ENCODE data around the gene STXBP4. TPM values are rescaled to one million over a fixed set of nuclear protein-coding genes. Genes with fewer than 3 reads are reported as not detected.

The STXBP4 gene
- total and polyA plus RNA-seq, 2 experiments from 2014 or later, result 25.0 to 52.1 TPM

DNA sequence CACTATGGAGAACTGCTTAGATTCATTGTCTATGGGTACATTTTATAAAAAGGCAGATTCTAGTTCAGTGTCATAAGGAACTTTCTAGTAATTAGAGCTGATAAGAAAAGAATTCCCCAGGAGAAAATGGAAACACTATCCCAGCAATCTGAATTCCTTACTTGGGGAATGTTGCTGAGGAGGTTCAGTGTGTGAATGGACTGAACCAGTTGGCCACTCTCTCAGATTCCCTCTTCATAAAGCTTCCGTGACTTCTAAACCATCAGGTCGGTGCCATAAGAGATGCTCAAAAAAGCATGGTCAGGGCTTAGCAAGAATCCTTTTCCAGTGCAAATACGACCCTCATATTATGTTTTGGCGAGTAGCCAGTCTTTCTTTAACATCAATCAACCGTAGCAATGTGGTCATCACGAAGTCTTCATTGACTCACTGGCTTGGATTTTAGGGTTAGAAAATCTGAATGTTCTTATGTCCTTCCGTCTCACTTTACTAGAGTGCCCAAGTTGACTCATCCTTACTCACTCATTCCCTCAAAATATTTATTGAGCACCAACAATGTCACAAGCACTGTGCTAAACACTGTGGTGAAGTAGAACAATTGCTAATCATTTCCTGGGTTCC lies 193.5 kb downstream of the STXBP4 start (continued):
- TF ChIP-seq, protein P1, sequence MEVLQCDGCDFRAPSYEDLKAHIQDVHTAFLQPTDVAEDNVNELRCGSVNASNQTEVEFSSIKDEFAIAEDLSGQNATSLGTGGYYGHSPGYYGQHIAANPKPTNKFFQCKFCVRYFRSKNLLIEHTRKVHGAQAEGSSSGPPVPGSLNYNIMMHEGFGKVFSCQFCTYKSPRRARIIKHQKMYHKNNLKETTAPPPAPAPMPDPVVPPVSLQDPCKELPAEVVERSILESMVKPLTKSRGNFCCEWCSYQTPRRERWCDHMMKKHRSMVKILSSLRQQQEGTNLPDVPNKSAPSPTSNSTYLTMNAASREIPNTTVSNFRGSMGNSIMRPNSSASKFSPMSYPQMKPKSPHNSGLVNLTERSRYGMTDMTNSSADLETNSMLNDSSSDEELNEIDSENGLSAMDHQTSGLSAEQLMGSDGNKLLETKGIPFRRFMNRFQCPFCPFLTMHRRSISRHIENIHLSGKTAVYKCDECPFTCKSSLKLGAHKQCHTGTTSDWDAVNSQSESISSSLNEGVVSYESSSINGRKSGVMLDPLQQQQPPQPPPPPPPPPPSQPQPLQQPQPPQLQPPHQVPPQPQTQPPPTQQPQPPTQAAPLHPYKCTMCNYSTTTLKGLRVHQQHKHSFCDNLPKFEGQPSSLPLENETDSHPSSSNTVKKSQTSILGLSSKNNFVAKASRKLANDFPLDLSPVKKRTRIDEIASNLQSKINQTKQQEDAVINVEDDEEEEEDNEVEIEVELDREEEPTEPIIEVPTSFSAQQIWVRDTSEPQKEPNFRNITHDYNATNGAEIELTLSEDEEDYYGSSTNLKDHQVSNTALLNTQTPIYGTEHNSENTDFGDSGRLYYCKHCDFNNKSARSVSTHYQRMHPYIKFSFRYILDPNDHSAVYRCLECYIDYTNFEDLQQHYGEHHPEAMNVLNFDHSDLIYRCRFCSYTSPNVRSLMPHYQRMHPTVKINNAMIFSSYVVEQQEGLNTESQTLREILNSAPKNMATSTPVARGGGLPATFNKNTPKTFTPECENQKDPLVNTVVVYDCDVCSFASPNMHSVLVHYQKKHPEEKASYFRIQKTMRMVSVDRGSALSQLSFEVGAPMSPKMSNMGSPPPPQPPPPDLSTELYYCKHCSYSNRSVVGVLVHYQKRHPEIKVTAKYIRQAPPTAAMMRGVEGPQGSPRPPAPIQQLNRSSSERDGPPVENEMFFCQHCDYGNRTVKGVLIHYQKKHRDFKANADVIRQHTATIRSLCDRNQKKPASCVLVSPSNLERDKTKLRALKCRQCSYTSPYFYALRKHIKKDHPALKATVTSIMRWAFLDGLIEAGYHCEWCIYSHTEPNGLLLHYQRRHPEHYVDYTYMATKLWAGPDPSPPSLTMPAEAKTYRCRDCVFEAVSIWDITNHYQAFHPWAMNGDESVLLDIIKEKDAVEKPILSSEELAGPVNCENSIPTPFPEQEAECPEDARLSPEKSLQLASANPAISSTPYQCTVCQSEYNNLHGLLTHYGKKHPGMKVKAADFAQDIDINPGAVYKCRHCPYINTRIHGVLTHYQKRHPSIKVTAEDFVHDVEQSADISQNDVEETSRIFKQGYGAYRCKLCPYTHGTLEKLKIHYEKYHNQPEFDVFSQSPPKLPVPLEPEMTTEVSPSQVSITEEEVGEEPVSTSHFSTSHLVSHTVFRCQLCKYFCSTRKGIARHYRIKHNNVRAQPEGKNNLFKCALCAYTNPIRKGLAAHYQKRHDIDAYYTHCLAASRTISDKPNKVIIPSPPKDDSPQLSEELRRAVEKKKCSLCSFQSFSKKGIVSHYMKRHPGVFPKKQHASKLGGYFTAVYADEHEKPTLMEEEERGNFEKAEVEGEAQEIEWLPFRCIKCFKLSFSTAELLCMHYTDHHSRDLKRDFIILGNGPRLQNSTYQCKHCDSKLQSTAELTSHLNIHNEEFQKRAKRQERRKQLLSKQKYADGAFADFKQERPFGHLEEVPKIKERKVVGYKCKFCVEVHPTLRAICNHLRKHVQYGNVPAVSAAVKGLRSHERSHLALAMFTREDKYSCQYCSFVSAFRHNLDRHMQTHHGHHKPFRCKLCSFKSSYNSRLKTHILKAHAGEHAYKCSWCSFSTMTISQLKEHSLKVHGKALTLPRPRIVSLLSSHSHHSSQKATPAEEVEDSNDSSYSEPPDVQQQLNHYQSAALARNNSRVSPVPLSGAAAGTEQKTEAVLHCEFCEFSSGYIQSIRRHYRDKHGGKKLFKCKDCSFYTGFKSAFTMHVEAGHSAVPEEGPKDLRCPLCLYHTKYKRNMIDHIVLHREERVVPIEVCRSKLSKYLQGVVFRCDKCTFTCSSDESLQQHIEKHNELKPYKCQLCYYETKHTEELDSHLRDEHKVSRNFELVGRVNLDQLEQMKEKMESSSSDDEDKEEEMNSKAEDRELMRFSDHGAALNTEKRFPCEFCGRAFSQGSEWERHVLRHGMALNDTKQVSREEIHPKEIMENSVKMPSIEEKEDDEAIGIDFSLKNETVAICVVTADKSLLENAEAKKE (CRISPR knock-in tag; IDR thresholded peaks at IDR 0.05), result no peak
- no peak for TF ChIP-seq EZH2 (IDR thresholded peaks at IDR 0.05; ENCODE audit: low read depth, unreplicated experiment)
- no peak for TF ChIP-seq JUNB (IDR thresholded peaks at IDR 0.05; ENCODE audit: unreplicated experiment)
- TF ChIP-seq ZNF331 (CRISPR knock-in tag; IDR thresholded peaks at IDR 0.05; ENCODE audit: low read depth), result no peak
- TF ChIP-seq POLR2AphosphoS5 (IDR thresholded peaks at IDR 0.05; ENCODE audit: low read depth), result no peak

DNA sequence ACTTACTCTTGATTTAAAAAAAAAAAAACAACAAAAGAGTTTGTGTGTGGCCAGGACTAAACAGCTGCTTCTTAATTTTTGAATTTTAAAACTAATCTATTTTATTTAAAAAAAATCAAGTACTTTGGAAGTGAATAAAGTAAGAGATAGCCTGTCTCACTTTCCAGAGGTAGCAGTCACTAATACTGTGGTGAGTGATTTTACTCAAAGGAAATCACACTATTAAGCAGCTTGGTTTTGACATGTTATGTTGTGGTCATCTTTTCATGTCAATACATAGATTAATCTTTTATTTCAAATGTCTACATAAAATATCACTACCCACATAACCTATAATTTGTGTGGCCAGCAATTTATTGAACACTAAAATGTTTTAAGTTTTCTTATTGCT lies 194.0 kb downstream of the STXBP4 start:
- Histone ChIP-seq H3K9me2 (ENCODE audit: insufficient read depth) (peaks cover 4% of the 10 kb centered on the region; the same call in 1 of the 2 replicates), H3K4me3 (no peak overlapping the region), H3K4me2 (no peak overlapping the region), H3K4me1 (ENCODE audit: insufficient read depth) (no peaks in the 10 kb centered on the region), H3K27me3 (ENCODE audit: insufficient read depth) (no peaks in the 10 kb centered on the region), H3F3A (replicated peaks; ENCODE audit: low read depth) (no peaks in the 10 kb centered on the region), H3K27ac (ENCODE audit: low read depth) (no peak overlapping the region), H2AFZ (no peak overlapping the region), H3K36me3 (ENCODE audit: insufficient read depth) (no peaks in the 10 kb centered on the region), H4K20me1 (replicated peaks; ENCODE audit: insufficient read depth) (no peaks in the 10 kb centered on the region), H3K79me2 (replicated peaks; ENCODE audit: insufficient read depth) (no peaks in the 10 kb centered on the region)
- H3K9me3 Mint-ChIP-seq, result no peaks in the 10 kb centered on the region
- ATAC-seq (no peak), DNase-seq (ENCODE audit: low spot score) (no peak)
- H3K27ac Mint-ChIP-seq, result no peak overlapping the region
- no peaks in the 10 kb centered on the region for H3K4me1 Mint-ChIP-seq
- peaks cover 2% of the 10 kb centered on the region for H3K27me3 Mint-ChIP-seq (ENCODE audit: insufficient read depth, low read depth, poor library complexity)
- no peaks in the 10 kb centered on the region for H3K36me3 Mint-ChIP-seq (ENCODE audit: low read depth)
- no peak overlapping the region for H3K4me3 Mint-ChIP-seq
- TF ChIP-seq, protein P2, sequence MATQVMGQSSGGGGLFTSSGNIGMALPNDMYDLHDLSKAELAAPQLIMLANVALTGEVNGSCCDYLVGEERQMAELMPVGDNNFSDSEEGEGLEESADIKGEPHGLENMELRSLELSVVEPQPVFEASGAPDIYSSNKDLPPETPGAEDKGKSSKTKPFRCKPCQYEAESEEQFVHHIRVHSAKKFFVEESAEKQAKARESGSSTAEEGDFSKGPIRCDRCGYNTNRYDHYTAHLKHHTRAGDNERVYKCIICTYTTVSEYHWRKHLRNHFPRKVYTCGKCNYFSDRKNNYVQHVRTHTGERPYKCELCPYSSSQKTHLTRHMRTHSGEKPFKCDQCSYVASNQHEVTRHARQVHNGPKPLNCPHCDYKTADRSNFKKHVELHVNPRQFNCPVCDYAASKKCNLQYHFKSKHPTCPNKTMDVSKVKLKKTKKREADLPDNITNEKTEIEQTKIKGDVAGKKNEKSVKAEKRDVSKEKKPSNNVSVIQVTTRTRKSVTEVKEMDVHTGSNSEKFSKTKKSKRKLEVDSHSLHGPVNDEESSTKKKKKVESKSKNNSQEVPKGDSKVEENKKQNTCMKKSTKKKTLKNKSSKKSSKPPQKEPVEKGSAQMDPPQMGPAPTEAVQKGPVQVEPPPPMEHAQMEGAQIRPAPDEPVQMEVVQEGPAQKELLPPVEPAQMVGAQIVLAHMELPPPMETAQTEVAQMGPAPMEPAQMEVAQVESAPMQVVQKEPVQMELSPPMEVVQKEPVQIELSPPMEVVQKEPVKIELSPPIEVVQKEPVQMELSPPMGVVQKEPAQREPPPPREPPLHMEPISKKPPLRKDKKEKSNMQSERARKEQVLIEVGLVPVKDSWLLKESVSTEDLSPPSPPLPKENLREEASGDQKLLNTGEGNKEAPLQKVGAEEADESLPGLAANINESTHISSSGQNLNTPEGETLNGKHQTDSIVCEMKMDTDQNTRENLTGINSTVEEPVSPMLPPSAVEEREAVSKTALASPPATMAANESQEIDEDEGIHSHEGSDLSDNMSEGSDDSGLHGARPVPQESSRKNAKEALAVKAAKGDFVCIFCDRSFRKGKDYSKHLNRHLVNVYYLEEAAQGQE (IDR thresholded peaks at IDR 0.05; ENCODE audit: unreplicated experiment), result no peak
- no peak for TF ChIP-seq JUNB (IDR thresholded peaks at IDR 0.05; ENCODE audit: unreplicated experiment)
- no peak for TF ChIP-seq CREB1 (CRISPR knock-in tag; IDR thresholded peaks at IDR 0.05; ENCODE audit: low read depth)
